IMR-90 (cell line): ENCODE measurements around the gene NBEA. TPM values are rescaled to one million over a fixed set of nuclear protein-coding genes. Genes with fewer than 3 reads are reported as not detected.
"Not testable (repeated sequence)": the region's sequence is repeated elsewhere in the genome, so short reads cannot be mapped to it uniquely, and the experiment has no call there.

Experiments used
- ATAC-seq: fragments of 200-7000 bp; cut with Tn5 transposase; 2 replicates; pipeline ENCODE4 v1.9.1; 2020; ENCODE audit warnings: low read depth, mild to moderate bottlenecking, moderate library complexity
- BruUV-seq: library from RNA; stranded (reverse); fragments of 400-500 nt; replicated peaks from 2 replicates; lab custom pipeline; 2021; lab: Mats Ljungman, UMichigan
- CTCF ChIA-PET: fragments of 300-600 bp; formaldehyde crosslinking; extraction: SDS; loops from one replicate; lab custom pipeline; 2021; ENCODE audit warnings: antibody characterized with exemption; lab: Yijun Ruan, JAX
- POLR2A ChIA-PET: fragments of 300-600 bp; sonication (Branson Sonifier 250); formaldehyde crosslinking; loops from one replicate; lab custom pipeline; 2022; ENCODE audit warnings: antibody characterized with exemption; ENCODE audit not compliant: unreplicated experiment; lab: Charles Lee
- DNase-seq: peaks from one replicate; pipeline ENCODE4 v3.0.0; 2013
- H2AFZ ChIP-seq: replicated peaks from 2 replicates; pipeline ENCODE3; 2013; ENCODE audit warnings: low read length, mild to moderate bottlenecking; ENCODE audit not compliant: poor library complexity
- H2AK5ac ChIP-seq: 2 replicates; pipeline ENCODE4 v1.6.1; 2013; ENCODE audit warnings: low read depth, low read length, inconsistent platforms
- H2AK9ac ChIP-seq: replicated peaks from 2 replicates; pipeline ENCODE3; 2013; ENCODE audit warnings: mild to moderate bottlenecking, low read depth, low read length, moderate library complexity; ENCODE audit not compliant: poor library complexity
- H2BK120ac ChIP-seq: 2 replicates; pipeline ENCODE4 v1.6.1; 2013; ENCODE audit warnings: low read depth, low read length, inconsistent platforms
- H2BK15ac ChIP-seq: 3 replicates; pipeline ENCODE4 v1.6.1; 2013; ENCODE audit warnings: low read depth, low read length, inconsistent platforms
- H2BK20ac ChIP-seq: 2 replicates; pipeline ENCODE4 v1.6.1; 2013; ENCODE audit warnings: low read depth, mild to moderate bottlenecking, inconsistent platforms, low read length, moderate library complexity
- H2BK5ac ChIP-seq: 2 replicates; pipeline ENCODE4 v1.6.1; 2013; ENCODE audit warnings: mild to moderate bottlenecking, low read depth, low read length, inconsistent platforms; ENCODE audit not compliant: poor library complexity, severe bottlenecking
- H3K14ac ChIP-seq: replicated peaks from 2 replicates; pipeline ENCODE4 v1.6.1; 2013; ENCODE audit warnings: low read depth, low read length, inconsistent platforms
- H3K18ac ChIP-seq: 2 replicates; pipeline ENCODE4 v1.6.1; 2013; ENCODE audit warnings: low read depth, low read length, control low read depth
- H3K23ac ChIP-seq: 2 replicates; pipeline ENCODE4 v1.6.1; 2013; ENCODE audit warnings: low read depth, low read length, inconsistent platforms
- H3K27ac ChIP-seq: 2 replicates; pipeline ENCODE4 v1.5.1; 2013; ENCODE audit warnings: mild to moderate bottlenecking, control low read depth, low read length; ENCODE audit not compliant: insufficient read depth
- H3K27me3 ChIP-seq: 2 replicates; pipeline ENCODE4 v1.6.1; 2013; ENCODE audit warnings: low read length; ENCODE audit not compliant: control insufficient read depth, insufficient read depth
- H3K36me3 ChIP-seq: 2 replicates; pipeline ENCODE4 v1.6.1; 2013; ENCODE audit warnings: low read length, mixed read lengths; ENCODE audit not compliant: control insufficient read depth, insufficient read depth
- H3K4ac ChIP-seq: 2 replicates; pipeline ENCODE4 v1.6.1; 2013; ENCODE audit warnings: low read depth, low read length, inconsistent platforms
- H3K4me1 ChIP-seq: 2 replicates; pipeline ENCODE4 v1.6.1; 2013; ENCODE audit warnings: low read length, mixed read lengths; ENCODE audit not compliant: control insufficient read depth, insufficient read depth
- H3K4me2 ChIP-seq: 2 replicates; pipeline ENCODE4 v1.6.1; 2013; ENCODE audit warnings: low read depth, mild to moderate bottlenecking, control low read depth, low read length, moderate library complexity
- H3K4me3 ChIP-seq: 2 replicates; pipeline ENCODE4 v1.5.1; 2013; ENCODE audit warnings: low read depth, mild to moderate bottlenecking, control low read depth, low read length, moderate library complexity; ENCODE audit not compliant: insufficient read depth
- H3K56ac ChIP-seq: 2 replicates; pipeline ENCODE4 v1.6.1; 2013; ENCODE audit warnings: low read length, inconsistent platforms; ENCODE audit not compliant: insufficient read depth; ENCODE audit errors: extremely low read depth
- H3K79me1 ChIP-seq, 2 experiments: 2 replicates each; pipeline ENCODE4 v1.6.1; 2013; ENCODE audit warnings: low read length in 2 of 2, inconsistent platforms in 1 of 2, low read depth in 1 of 2
- H3K9ac ChIP-seq: 2 replicates; pipeline ENCODE4 v1.6.1; 2013; ENCODE audit warnings: low read depth, low read length, control low read depth
- H3K9me1 ChIP-seq: 2 replicates; pipeline ENCODE4 v1.6.1; 2013; ENCODE audit warnings: low read length, inconsistent platforms; ENCODE audit not compliant: insufficient read depth
- H3K9me3 ChIP-seq: 2 replicates; pipeline ENCODE4 v1.6.1; 2013; ENCODE audit warnings: low read length; ENCODE audit not compliant: control insufficient read depth, insufficient read depth
- H4K20me1 ChIP-seq: 2 replicates; pipeline ENCODE4 v1.6.1; 2013; ENCODE audit warnings: low read length, inconsistent platforms; ENCODE audit not compliant: insufficient read depth
- H4K5ac ChIP-seq: 2 replicates; pipeline ENCODE4 v1.6.1; 2013; ENCODE audit warnings: mild to moderate bottlenecking, low read depth, low read length, control low read depth
- H4K8ac ChIP-seq, 2 experiments: 2 replicates each; pipeline ENCODE4 v1.6.1; 2013; ENCODE audit warnings: low read depth in 2 of 2, low read length in 2 of 2, control low read depth in 1 of 2, inconsistent platforms in 1 of 2
- H4K91ac ChIP-seq: 2 replicates; pipeline ENCODE4 v1.6.1; 2013; ENCODE audit warnings: low read depth, low read length, inconsistent platforms; ENCODE audit not compliant: insufficient read depth
- dilution Hi-C: fragments of 300-500 bp; cut with HindIII; formaldehyde crosslinking; loops from one replicate; pipeline ENCODE4 v1.14.3; 2018; ENCODE audit warnings: low sequenced_read_pairs; ENCODE audit not compliant: unreplicated experiment
- in situ Hi-C: fragments of 300-500 bp; cut with MboI; formaldehyde crosslinking; loops from 3 replicates; pipeline ENCODE4 v1.14.3; 2019; ENCODE audit warnings: low sequenced_read_pairs, inconsistent platforms, mixed read lengths
- intact Hi-C: fragments of 100-400 bp; cut with micrococcal nuclease; formaldehyde crosslinking; loops from 2 replicates; pipeline ENCODE4 v1.10.0; 2022
- polyA plus RNA-seq, 3 experiments: library from polyadenylated mRNA; depleted of rRNA; stranded (reverse); fragments of >200 nt; gene quantifications; 2 replicates each; pipeline ENCODE4 v1.2.3, GENCODE V29; 2012; ENCODE audit warnings: low replicate concordance in 1 of 3
- total RNA-seq: library from RNA; depleted of rRNA; stranded (reverse); fragments of >200 nt; gene quantifications from 2 replicates; pipeline ENCODE4 v1.2.3, GENCODE V29; 2012

NBEA gene
- total and polyA plus RNA-seq, 2 of the 4 experiments (the other 2 are of a cell fraction), result 0.82 to 2.2 TPM

DNA sequence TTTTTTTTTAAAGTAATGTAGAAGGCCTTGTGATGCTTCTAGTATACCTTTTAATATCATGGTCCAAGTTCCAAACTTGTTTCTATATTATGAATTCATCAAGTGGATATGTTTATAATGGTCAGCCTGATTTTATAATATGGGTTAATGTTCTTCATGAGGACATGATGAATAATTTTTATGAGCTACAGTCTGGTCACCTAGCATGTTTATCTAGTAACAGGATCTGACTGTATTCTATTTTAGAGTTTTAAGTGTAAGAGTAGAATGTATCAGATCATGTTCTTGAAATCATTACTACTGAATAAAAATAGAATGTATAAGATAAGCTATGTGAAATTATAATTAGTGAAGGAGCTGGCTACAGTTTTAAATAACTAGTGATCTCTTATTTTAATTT lies 164.7 kb downstream of the NBEA start:
- H3K14ac ChIP-seq, ATAC-seq, H3K18ac ChIP-seq, H3K56ac ChIP-seq, H3K9me3 ChIP-seq, H3K27me3 ChIP-seq, DNase-seq, H3K4ac ChIP-seq, H3K9me1 ChIP-seq, H3K27ac ChIP-seq, H2AK5ac ChIP-seq, H2BK15ac ChIP-seq, H4K20me1 ChIP-seq, H3K4me2 ChIP-seq, H2BK20ac ChIP-seq, in situ Hi-C loops, POLR2A ChIA-PET, CTCF ChIA-PET, H4K8ac ChIP-seq, H3K4me3 ChIP-seq, H2AFZ ChIP-seq, H2BK120ac ChIP-seq, H2BK5ac ChIP-seq, intact Hi-C loops, H3K79me1 ChIP-seq, H3K23ac ChIP-seq, dilution Hi-C loops, H4K91ac ChIP-seq, H2AK9ac ChIP-seq, H4K5ac ChIP-seq, H3K9ac ChIP-seq, H3K36me3 ChIP-seq, H3K4me1 ChIP-seq, BruUV-seq: not testable (repeated sequence)
